Panc1 (cell line): Measurements from ENCODE around the gene ZFYVE28. TPM values are rescaled to one million over a fixed set of nuclear protein-coding genes. Genes with fewer than 3 reads are reported as not detected.

Experiments used
- ATAC-seq: fragments of 200-7000 bp; cut with Tn5 transposase; 2 replicates; pipeline ENCODE4 v1.9.1; 2020; ENCODE audit warnings: mild to moderate bottlenecking, moderate library complexity
- BruUV-seq: library from RNA; stranded (reverse); fragments of 400-500 nt; replicated peaks from 2 replicates; lab custom pipeline; 2021; lab: Mats Ljungman, UMichigan
- CTCF ChIA-PET: fragments of 300-600 bp; sonication (Branson Sonifier 250); formaldehyde crosslinking; loops from one replicate; lab custom pipeline; 2022; ENCODE audit warnings: antibody characterized with exemption; lab: Charles Lee
- POLR2A ChIA-PET: fragments of 300-600 bp; sonication (Branson Sonifier 250); formaldehyde crosslinking; loops from one replicate; lab custom pipeline; 2022; ENCODE audit warnings: antibody characterized with exemption; lab: Charles Lee
- DNase-seq: peaks from one replicate; pipeline ENCODE4 v3.0.0-alpha.2; 2010; ENCODE audit warnings: low read depth, low spot score
- H3K27ac ChIP-seq: 2 replicates; pipeline ENCODE4 v1.5.1; 2011; ENCODE audit warnings: mild to moderate bottlenecking, low read length, inconsistent platforms
- H3K27me3 ChIP-seq: fragments of 200-500 bp; sonication (Bioruptor generic); 2 replicates; pipeline ENCODE4 v1.6.0; 2014; ENCODE audit warnings: low read length, inconsistent platforms; ENCODE audit not compliant: control insufficient read depth, insufficient read depth
- H3K36me3 ChIP-seq: fragments of 200-500 bp; sonication (Bioruptor generic); 2 replicates; pipeline ENCODE4 v1.5.1; 2014; ENCODE audit warnings: inconsistent platforms, mild to moderate bottlenecking, low read length, moderate library complexity; ENCODE audit not compliant: control insufficient read depth, insufficient read depth
- H3K4me1 ChIP-seq: 2 replicates; pipeline ENCODE4 v1.5.1; 2011; ENCODE audit warnings: inconsistent platforms, mild to moderate bottlenecking, low read length, moderate library complexity; ENCODE audit not compliant: control insufficient read depth, insufficient read depth
- H3K4me3 ChIP-seq, 2 experiments: 2 replicates each; pipeline ENCODE4 v1.5.1; 2011 to 2012; ENCODE audit warnings: low read depth in 2 of 2, low read length in 2 of 2, mild to moderate bottlenecking in 2 of 2, inconsistent platforms in 1 of 2, moderate library complexity in 1 of 2
- H3K9me3 ChIP-seq: fragments of 200-500 bp; sonication (Bioruptor generic); 2 replicates; pipeline ENCODE4 v1.5.1; 2014; ENCODE audit warnings: low read depth, mild to moderate bottlenecking, inconsistent platforms, low read length, moderate library complexity; ENCODE audit not compliant: control insufficient read depth, insufficient read depth
- POLR2AphosphoS5 ChIP-seq: IDR thresholded peaks from 2 replicates; pipeline ENCODE4 v1.6.1; 2012; ENCODE audit warnings: mild to moderate bottlenecking, low read depth, low read length, moderate library complexity
- SIN3A ChIP-seq: IDR thresholded peaks from 2 replicates; pipeline ENCODE4 v1.6.1; 2012; ENCODE audit warnings: low read depth, mild to moderate bottlenecking, low read length, moderate library complexity, borderline replicate concordance; ENCODE audit not compliant: insufficient read depth
- TCF7L2 ChIP-seq: IDR thresholded peaks from 2 replicates; pipeline ENCODE4 v1.6.1; 2011; ENCODE audit warnings: mild to moderate bottlenecking, low read depth, low read length, inconsistent platforms
- in situ Hi-C: cut with HindIII; loops from 2 replicates; pipeline ENCODE4 v1.10.0; 2016; ENCODE audit warnings: low sequenced_read_pairs, low pct_unique_long_range_greater_than_20kb
- intact Hi-C: fragments of 100-400 bp; cut with micrococcal nuclease; formaldehyde crosslinking; loops from one replicate; pipeline ENCODE4 v1.10.0; 2022; ENCODE audit not compliant: unreplicated experiment
- total RNA-seq: library from RNA; stranded (reverse); gene quantifications from one replicate; pipeline ENCODE4 v1.2.1, GENCODE V29; 2021; ENCODE audit not compliant: unreplicated experiment
- TF ChIP-seq, protein P1 (sequence below), 2 experiments: IDR thresholded peaks; 2 replicates each; pipeline ENCODE4 v1.6.1; 2011 to 2012; ENCODE audit warnings: low read depth in 2 of 2, control low read depth in 1 of 2, low read length in 1 of 2, mild to moderate bottlenecking in 1 of 2, moderate library complexity in 1 of 2; ENCODE audit not compliant: insufficient read depth in 1 of 2
- TF ChIP-seq, protein P2 (sequence below): fragments of 450-650 bp; IDR thresholded peaks from 2 replicates; pipeline ENCODE4 v1.5.1; 2017; ENCODE audit warnings: mild to moderate bottlenecking

ZFYVE28 gene
- total RNA-seq, 1 experiment from 2014 or later = 11.9 TPM

DNA sequence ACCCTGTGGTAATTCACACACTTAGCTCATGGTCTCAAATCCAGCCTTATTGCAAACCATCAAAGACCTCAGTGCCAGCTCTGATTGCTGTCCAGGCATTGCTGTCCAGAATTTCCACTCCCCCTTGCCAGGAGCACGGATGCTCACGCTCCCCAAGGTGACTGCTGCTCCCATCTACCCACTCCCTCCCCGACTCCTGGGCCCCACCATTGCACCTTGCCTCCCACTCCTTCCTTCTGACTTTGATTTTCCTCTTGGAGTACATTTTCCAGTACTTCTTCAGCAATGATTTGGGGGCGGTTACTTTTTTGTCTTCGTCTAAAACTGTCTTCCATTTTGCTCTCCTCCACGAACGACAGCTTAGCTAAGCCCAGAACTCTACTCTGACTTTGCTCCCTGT lies 11.5 kb downstream of the ZFYVE28 start:
- ATAC-seq (no peak), DNase-seq (no peak)
- intact Hi-C loops (no loop called here), in situ Hi-C loops (no loop called here)
- Histone ChIP-seq H3K4me3 (no peak overlapping the region), H3K4me1 (peaks cover 11% of the 10 kb centered on the region), H3K27ac (no peak overlapping the region), H3K9me3 (no peaks in the 10 kb centered on the region), H3K27me3 (no peaks in the 10 kb centered on the region), H3K36me3 (no peaks in the 10 kb centered on the region)
- CTCF ChIA-PET = no interaction called here
- POLR2A ChIA-PET = no interaction called here
- TF ChIP-seq, protein P1, sequence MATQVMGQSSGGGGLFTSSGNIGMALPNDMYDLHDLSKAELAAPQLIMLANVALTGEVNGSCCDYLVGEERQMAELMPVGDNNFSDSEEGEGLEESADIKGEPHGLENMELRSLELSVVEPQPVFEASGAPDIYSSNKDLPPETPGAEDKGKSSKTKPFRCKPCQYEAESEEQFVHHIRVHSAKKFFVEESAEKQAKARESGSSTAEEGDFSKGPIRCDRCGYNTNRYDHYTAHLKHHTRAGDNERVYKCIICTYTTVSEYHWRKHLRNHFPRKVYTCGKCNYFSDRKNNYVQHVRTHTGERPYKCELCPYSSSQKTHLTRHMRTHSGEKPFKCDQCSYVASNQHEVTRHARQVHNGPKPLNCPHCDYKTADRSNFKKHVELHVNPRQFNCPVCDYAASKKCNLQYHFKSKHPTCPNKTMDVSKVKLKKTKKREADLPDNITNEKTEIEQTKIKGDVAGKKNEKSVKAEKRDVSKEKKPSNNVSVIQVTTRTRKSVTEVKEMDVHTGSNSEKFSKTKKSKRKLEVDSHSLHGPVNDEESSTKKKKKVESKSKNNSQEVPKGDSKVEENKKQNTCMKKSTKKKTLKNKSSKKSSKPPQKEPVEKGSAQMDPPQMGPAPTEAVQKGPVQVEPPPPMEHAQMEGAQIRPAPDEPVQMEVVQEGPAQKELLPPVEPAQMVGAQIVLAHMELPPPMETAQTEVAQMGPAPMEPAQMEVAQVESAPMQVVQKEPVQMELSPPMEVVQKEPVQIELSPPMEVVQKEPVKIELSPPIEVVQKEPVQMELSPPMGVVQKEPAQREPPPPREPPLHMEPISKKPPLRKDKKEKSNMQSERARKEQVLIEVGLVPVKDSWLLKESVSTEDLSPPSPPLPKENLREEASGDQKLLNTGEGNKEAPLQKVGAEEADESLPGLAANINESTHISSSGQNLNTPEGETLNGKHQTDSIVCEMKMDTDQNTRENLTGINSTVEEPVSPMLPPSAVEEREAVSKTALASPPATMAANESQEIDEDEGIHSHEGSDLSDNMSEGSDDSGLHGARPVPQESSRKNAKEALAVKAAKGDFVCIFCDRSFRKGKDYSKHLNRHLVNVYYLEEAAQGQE (IDR thresholded peaks at IDR 0.05; ENCODE audit: insufficient read depth in 1 of 2, low read depth in 2 of 2, low read length in 1 of 2) = no peak
- TF ChIP-seq, protein P2, sequence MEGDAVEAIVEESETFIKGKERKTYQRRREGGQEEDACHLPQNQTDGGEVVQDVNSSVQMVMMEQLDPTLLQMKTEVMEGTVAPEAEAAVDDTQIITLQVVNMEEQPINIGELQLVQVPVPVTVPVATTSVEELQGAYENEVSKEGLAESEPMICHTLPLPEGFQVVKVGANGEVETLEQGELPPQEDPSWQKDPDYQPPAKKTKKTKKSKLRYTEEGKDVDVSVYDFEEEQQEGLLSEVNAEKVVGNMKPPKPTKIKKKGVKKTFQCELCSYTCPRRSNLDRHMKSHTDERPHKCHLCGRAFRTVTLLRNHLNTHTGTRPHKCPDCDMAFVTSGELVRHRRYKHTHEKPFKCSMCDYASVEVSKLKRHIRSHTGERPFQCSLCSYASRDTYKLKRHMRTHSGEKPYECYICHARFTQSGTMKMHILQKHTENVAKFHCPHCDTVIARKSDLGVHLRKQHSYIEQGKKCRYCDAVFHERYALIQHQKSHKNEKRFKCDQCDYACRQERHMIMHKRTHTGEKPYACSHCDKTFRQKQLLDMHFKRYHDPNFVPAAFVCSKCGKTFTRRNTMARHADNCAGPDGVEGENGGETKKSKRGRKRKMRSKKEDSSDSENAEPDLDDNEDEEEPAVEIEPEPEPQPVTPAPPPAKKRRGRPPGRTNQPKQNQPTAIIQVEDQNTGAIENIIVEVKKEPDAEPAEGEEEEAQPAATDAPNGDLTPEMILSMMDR = no peak
- no peak for TF ChIP-seq POLR2AphosphoS5
- BruUV-seq = no TSS peak

DNA sequence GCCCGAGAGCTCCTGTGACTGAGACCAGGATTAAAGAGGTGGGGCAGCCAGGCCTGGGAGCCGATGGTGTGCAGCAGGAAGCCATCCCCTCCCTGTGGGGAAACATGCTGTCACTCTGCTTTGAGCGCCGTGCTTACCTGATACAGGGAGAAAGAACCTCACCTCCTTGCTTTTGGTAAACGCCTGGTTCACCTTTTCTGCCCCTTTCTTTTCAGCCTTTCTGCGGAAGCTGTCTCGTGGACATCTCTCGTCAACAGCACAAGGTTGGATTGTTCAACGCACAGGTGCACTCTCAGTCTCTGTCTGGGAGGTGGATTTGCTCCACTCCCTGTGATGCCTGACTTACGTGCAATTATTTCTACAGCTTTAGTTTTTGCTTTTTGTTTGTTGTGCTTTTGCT lies 12.0 kb downstream of the ZFYVE28 start:
- in situ Hi-C loops = no loop called here
- POLR2A ChIA-PET = no interaction called here
- DNase-seq (no peak), ATAC-seq (no peak)
- Histone ChIP-seq H3K27me3 (no peaks in the 10 kb centered on the region), H3K36me3 (no peaks in the 10 kb centered on the region), H3K27ac (no peak overlapping the region), H3K4me1 (peaks cover 13% of the 10 kb centered on the region), H3K9me3 (no peaks in the 10 kb centered on the region), H3K4me3 (no peak overlapping the region)
- TF ChIP-seq TCF7L2 (no peak), SIN3A (no peak), POLR2AphosphoS5 (no peak)
- TF ChIP-seq, protein P2 = no peak
- TF ChIP-seq, protein P1 (IDR thresholded peaks at IDR 0.05; ENCODE audit: insufficient read depth in 1 of 2, low read depth in 2 of 2, low read length in 1 of 2) = no peak
- BruUV-seq = TSS peak; percentile 60
- CTCF ChIA-PET = no interaction called here
- intact Hi-C loops = no loop called here
